ENCODE results near the gene NARS2.
A peak's percentile ranks its signal among the peaks of the same experiment; 100 is the strongest.

DNA sequence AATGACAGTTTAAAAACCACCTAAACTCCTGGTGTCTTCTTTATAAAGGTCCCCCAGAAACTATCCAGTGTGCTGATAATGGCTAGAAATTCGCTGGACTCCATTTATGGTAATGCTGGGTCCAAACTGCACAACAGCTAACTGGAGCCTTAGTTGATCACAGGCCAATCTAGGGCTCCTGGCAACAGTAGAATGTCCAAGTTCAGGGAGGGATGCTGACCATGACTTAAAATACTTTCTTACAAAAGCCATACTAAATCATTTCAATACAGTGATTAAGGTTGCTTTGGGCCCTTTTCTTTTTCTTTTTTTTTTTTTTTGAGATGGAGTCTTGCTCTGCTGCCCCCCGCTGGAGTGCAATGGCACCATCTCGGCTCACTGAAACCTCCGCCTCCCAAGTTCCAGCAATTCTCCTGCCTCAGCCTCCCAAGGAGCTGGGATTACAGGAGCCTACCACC, 142.6 kb downstream of the NARS2 start:
- TF ChIP-seq, protein P1, sequence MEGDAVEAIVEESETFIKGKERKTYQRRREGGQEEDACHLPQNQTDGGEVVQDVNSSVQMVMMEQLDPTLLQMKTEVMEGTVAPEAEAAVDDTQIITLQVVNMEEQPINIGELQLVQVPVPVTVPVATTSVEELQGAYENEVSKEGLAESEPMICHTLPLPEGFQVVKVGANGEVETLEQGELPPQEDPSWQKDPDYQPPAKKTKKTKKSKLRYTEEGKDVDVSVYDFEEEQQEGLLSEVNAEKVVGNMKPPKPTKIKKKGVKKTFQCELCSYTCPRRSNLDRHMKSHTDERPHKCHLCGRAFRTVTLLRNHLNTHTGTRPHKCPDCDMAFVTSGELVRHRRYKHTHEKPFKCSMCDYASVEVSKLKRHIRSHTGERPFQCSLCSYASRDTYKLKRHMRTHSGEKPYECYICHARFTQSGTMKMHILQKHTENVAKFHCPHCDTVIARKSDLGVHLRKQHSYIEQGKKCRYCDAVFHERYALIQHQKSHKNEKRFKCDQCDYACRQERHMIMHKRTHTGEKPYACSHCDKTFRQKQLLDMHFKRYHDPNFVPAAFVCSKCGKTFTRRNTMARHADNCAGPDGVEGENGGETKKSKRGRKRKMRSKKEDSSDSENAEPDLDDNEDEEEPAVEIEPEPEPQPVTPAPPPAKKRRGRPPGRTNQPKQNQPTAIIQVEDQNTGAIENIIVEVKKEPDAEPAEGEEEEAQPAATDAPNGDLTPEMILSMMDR (IDR thresholded peaks at IDR 0.05) = peak; percentile 72
- no peak for TF ChIP-seq EZH2 (IDR thresholded peaks at IDR 0.05; ENCODE audit: borderline replicate concordance, insufficient read depth, low read depth, low read length, poor library complexity, severe bottlenecking)

Data from B cell (primary cell).